Left lung (tissue), 10 donors: Measurements from ENCODE around the gene SSBP2. TPM values are rescaled to one million over a fixed set of nuclear protein-coding genes. Genes with fewer than 3 reads are reported as not detected.

Experiments
- ATAC-seq: fragments of 200-7000 bp; cut with Tn5 transposase; one replicate; pipeline ENCODE4 v1.9.1; 2020; ENCODE audit warnings: moderate library complexity
- DNase-seq, 4 donors: peaks; one replicate each; pipeline ENCODE4 v3.0.0-alpha.2; 2013 to 2020
- H3K27ac ChIP-seq, 2 donors: fragments of 200-600 bp; sonication (generic) in 1 of 2; one replicate each; pipeline versions ENCODE4 v1.5.0 to v1.8.0; 2020 to 2021
- H3K27me3 ChIP-seq, 2 donors: fragments of 200-600 bp; sonication (generic) in 1 of 2; one replicate each; pipeline versions ENCODE4 v1.5.0 to v1.8.0; 2020 to 2021
- H3K36me3 ChIP-seq, 2 donors: fragments of 200-600 bp; sonication (generic) in 1 of 2; one replicate each; pipeline versions ENCODE4 v1.5.0 to v1.8.0; 2020 to 2021
- H3K4me1 ChIP-seq, 2 donors: fragments of 200-600 bp; one replicate each; pipeline ENCODE4 v1.8.0; 2021
- H3K4me3 ChIP-seq, 2 donors: fragments of 200-600 bp; sonication (generic) in 1 of 2; one replicate each; pipeline versions ENCODE4 v1.5.0 to v1.8.0; 2020 to 2021; ENCODE audit warnings: mild to moderate bottlenecking in 1 of 2
- H3K9me3 ChIP-seq, 2 donors: fragments of 200-600 bp; sonication (generic) in 1 of 2; one replicate each; pipeline versions ENCODE4 v1.5.0 to v1.8.0; 2020 to 2021
- CTCF ChIP-seq, 2 donors: fragments of 200-600 bp; sonication (generic) in 1 of 2; IDR thresholded peaks; one replicate each; pipeline versions ENCODE4 v1.5.0 to v1.8.0; 2021; ENCODE audit warnings: antibody characterized with exemption in 2 of 2
- intact Hi-C, 2 donors: fragments of 100-400 bp; cut with DNase I; formaldehyde crosslinking; loops; one replicate each; pipeline versions ENCODE4 v1.11.2 to v1.14.2; 2022
- polyA plus RNA-seq, 6 donors: library from polyadenylated mRNA; unstranded; fragments of 120-200 nt; gene quantifications; one replicate each; pipeline ENCODE4 v1.2.1, GENCODE V29; 2013; ENCODE audit not compliant: insufficient read length in 6 of 6
- total RNA-seq, 2 donors: library from RNA; stranded (reverse); fragmentation: NEBNext Ultra II Directional; extraction: Animal tissue kit (Norgen Biotek cat#: 25700); gene quantifications; one replicate each; pipeline ENCODE4 v1.2.1, GENCODE V29; 2021
- donor health status: DM: no; HTN: yes; CAD: no.
- donor health status: DM: no; HTN: no; CAD: no.

SSBP2 gene
- total and polyA plus RNA-seq, 8 donors = 31.6 to 103 (median 74.8) TPM

- no peaks in the 10 kb centered on the region for H3K9me3 ChIP-seq
- H3K4me1 ChIP-seq = peaks cover 6 to 31% of the 10 kb centered on the region in 2 donors
- no peak for TF ChIP-seq CTCF (IDR thresholded peaks at IDR 0.05)
- H3K36me3 ChIP-seq = no peaks in the 10 kb centered on the region
- ATAC-seq = no peak
- intact Hi-C loops = loop anchor here (5.0 to 10.0 kb wide), 3 partner anchors 37 to 224 kb away; partner anchors contain the start of gene ATG10 (in 1 of the 2)
- H3K4me3 ChIP-seq = peak overlapping the region; percentile 65 to 84
- H3K27me3 ChIP-seq = peaks cover 0 to 10% of the 10 kb centered on the region in 2 donors
- peak overlapping the region; percentile 88 to 98 for H3K27ac ChIP-seq
- peak in 2 of 4 donors; percentile 41 to 85 for DNase-seq
Measured at GRCh38 chr5:81750308-81751008, 439 bp downstream of the SSBP2 start.

GRCh38 chr5:81749561-81750307 lies 1.2 kb downstream of the SSBP2 start:
- Histone ChIP-seq H3K9me3 (no peaks in the 10 kb centered on the region), H3K4me3 (peak overlapping the region; percentile 59 to 84), H3K27me3 (peaks cover 0 to 10% of the 10 kb centered on the region in 2 donors), H3K27ac (peak overlapping the region; percentile 74 to 76), H3K36me3 (no peaks in the 10 kb centered on the region), H3K4me1 (peaks cover 5 to 27% of the 10 kb centered on the region in 2 donors)
- intact Hi-C loops = loop anchor here (5.0 to 10.0 kb wide), 5 partner anchors 38 to 325 kb away; partner anchors contain the start of gene ATG10 (in 1 of the 2)
- no peak for ATAC-seq
- peak; percentile 28 to 84 (median 41) for DNase-seq
- no peak for TF ChIP-seq CTCF (IDR thresholded peaks at IDR 0.05)

- intact Hi-C loops = loop anchor here in 1 of 2 donors (10.0 kb wide), 2 partner anchors 234 to 324 kb away; no protein-coding TSS in a partner anchor
- TF ChIP-seq CTCF (IDR thresholded peaks at IDR 0.05) = no peak
- DNase-seq (peak in 2 of 4 donors; percentile 26 to 27), ATAC-seq (no peak)
- H3K4me1 ChIP-seq = peaks cover 5 to 27% of the 10 kb centered on the region in 2 donors
- no peaks in the 10 kb centered on the region for H3K36me3 ChIP-seq
- peak overlapping the region; percentile 74 to 76 for H3K27ac ChIP-seq
- no peaks in the 10 kb centered on the region for H3K9me3 ChIP-seq
- peaks cover 0 to 10% of the 10 kb centered on the region in 2 donors for H3K27me3 ChIP-seq
- peak overlapping the region; percentile 59 to 84 for H3K4me3 ChIP-seq
Measured at GRCh38 chr5:81749192-81749560, 1.7 kb downstream of the SSBP2 start.

- no peak for TF ChIP-seq CTCF (IDR thresholded peaks at IDR 0.05)
- peak in 1 of 4 donors; percentile 5 for DNase-seq
Measured at GRCh38 chr5:81748556-81748955, 2.3 kb downstream of the SSBP2 start.

More at GRCh38 chr5:81748556-81748955, 2.3 kb downstream of the SSBP2 start:
- H3K4me3 ChIP-seq = peak overlapping the region in 1 of 2 donors; percentile 84
- H3K27me3 ChIP-seq = peaks cover 0 to 10% of the 10 kb centered on the region in 2 donors
- no peak for ATAC-seq
- no peaks in the 10 kb centered on the region for H3K36me3 ChIP-seq
- H3K27ac ChIP-seq = no peak overlapping the region
- no peaks in the 10 kb centered on the region for H3K9me3 ChIP-seq
- peaks cover 5 to 27% of the 10 kb centered on the region in 2 donors for H3K4me1 ChIP-seq
- intact Hi-C loops = loop anchor here in 1 of 2 donors (10.0 kb wide), 2 partner anchors 234 to 324 kb away; no protein-coding TSS in a partner anchor
